ENCODE data around the gene SEC14L3.

DNA sequence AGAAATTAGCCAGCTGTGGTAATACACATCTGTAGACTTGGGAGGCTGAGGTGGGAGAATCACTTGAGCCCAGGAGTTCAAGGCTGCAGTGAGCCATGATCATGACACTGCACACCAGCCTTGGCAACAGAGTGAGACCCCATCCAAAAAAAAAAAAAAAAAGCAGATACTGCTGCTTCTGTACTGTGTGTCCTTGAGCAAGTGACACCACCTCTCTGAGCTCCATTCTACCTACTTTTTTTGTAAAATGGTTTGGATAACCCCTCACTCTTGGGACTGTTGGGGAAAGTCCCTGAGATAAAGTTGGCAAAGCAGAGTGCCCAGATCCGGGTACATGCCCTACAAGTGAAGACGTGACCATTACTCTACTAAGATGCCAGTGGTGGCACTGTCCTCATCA, 2.7 kb downstream of the SEC14L3 start:
- TF ChIP-seq BHLHE40 (IDR thresholded peaks at IDR 0.05; ENCODE audit: low read depth, low read length) (no peak), POLR2A (IDR thresholded peaks at IDR 0.05; ENCODE audit: low read depth, low read length) (no peak), RCOR1 (IDR thresholded peaks at IDR 0.05; ENCODE audit: insufficient replicate concordance, low read length) (no peak), RAD21 (IDR thresholded peaks at IDR 0.05; ENCODE audit: low read length) (no peak), MAFK (IDR thresholded peaks at IDR 0.05; ENCODE audit: low read depth, low read length) (no peak), FOS (IDR thresholded peaks at IDR 0.05; ENCODE audit: low read depth, low read length) (no peak), SMC3 (IDR thresholded peaks at IDR 0.05; ENCODE audit: low read depth, low read length) (no peak), CEBPB (IDR thresholded peaks at IDR 0.05; ENCODE audit: low read depth, low read length) (no peak)
- TF ChIP-seq, protein P1, sequence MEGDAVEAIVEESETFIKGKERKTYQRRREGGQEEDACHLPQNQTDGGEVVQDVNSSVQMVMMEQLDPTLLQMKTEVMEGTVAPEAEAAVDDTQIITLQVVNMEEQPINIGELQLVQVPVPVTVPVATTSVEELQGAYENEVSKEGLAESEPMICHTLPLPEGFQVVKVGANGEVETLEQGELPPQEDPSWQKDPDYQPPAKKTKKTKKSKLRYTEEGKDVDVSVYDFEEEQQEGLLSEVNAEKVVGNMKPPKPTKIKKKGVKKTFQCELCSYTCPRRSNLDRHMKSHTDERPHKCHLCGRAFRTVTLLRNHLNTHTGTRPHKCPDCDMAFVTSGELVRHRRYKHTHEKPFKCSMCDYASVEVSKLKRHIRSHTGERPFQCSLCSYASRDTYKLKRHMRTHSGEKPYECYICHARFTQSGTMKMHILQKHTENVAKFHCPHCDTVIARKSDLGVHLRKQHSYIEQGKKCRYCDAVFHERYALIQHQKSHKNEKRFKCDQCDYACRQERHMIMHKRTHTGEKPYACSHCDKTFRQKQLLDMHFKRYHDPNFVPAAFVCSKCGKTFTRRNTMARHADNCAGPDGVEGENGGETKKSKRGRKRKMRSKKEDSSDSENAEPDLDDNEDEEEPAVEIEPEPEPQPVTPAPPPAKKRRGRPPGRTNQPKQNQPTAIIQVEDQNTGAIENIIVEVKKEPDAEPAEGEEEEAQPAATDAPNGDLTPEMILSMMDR (conservative IDR thresholded peaks at IDR 0.05; ENCODE audit: low read depth, low read length): no peak
